Breast epithelium (tissue), 4 donors: ENCODE measurements around the gene PANX3. TPM values are rescaled to one million over a fixed set of nuclear protein-coding genes. Genes with fewer than 3 reads are reported as not detected.
A peak's percentile ranks its signal among the peaks of the same experiment; 100 is the strongest.

Experiments used
- DNase-seq, 2 donors: peaks; one replicate each; pipeline ENCODE4 v3.0.0-alpha.2; 2019; ENCODE audit warnings: low spot score in 2 of 2
- H3K27ac ChIP-seq, 2 donors: fragments of 200-600 bp; sonication (generic) in 1 of 2; one replicate each; pipeline ENCODE4 v1.5.1; 2016 to 2019; ENCODE audit warnings: mild to moderate bottlenecking in 1 of 2
- H3K27me3 ChIP-seq, 2 donors: fragments of 200-600 bp; sonication (generic) in 1 of 2; one replicate each; pipeline versions ENCODE4 v1.5.1 to v1.6.0; 2017 to 2019; ENCODE audit warnings: control low read depth in 1 of 2, mild to moderate bottlenecking in 1 of 2
- H3K36me3 ChIP-seq: fragments of 200-600 bp; one replicate; pipeline ENCODE4 v1.5.1; 2019
- H3K4me1 ChIP-seq, 2 donors: fragments of 200-600 bp; sonication (generic); one replicate each; pipeline ENCODE4 v1.5.1; 2016 to 2019; ENCODE audit warnings: control low read depth in 1 of 2
- H3K4me3 ChIP-seq, 3 donors: fragments of 200-600 bp; sonication (generic); 1 replicate in 2 of 3; 2 replicates in 1 of 3; pipeline ENCODE4 v1.5.1; 2016 to 2019; ENCODE audit warnings: mild to moderate bottlenecking in 3 of 3, moderate library complexity in 2 of 3
- H3K9me3 ChIP-seq, 2 donors: fragments of 200-600 bp; sonication (generic) in 1 of 2; one replicate each; pipeline ENCODE4 v1.5.1; 2016 to 2019; ENCODE audit warnings: control low read depth in 1 of 2
- POLR2A ChIP-seq: fragments of 450-650 bp; IDR thresholded peaks from one replicate; pipeline ENCODE4 v1.6.1; 2016; ENCODE audit warnings: antibody characterized with exemption, mild to moderate bottlenecking, moderate library complexity
- POLR2AphosphoS5 ChIP-seq, 3 donors: sonication (generic); formaldehyde crosslinking; IDR thresholded peaks; one replicate each; pipeline ENCODE4 v1.6.1; 2017; ENCODE audit warnings: antibody characterized with exemption in 3 of 3
- intact Hi-C: fragments of 100-400 bp; cut with DNase I; formaldehyde crosslinking; loops from one replicate; pipeline ENCODE4 v1.15.1; 2023; ENCODE audit warnings: low total_unique reads
- total RNA-seq, 3 donors: library from RNA; depleted of rRNA; stranded (reverse); fragments of >200 nt; gene quantifications; one replicate each; pipeline ENCODE4 v1.1.0, GENCODE V29; 2016
- TF ChIP-seq, protein P1 (sequence below), 3 donors: fragments of 450-650 bp; IDR thresholded peaks; one replicate each; pipeline ENCODE4 v1.5.1; 2016 to 2017; ENCODE audit warnings: antibody characterized with exemption in 3 of 3, mild to moderate bottlenecking in 3 of 3, moderate library complexity in 3 of 3

Gene PANX3
- total RNA-seq, 3 donors from 2014 or later: not detected

- no peaks in the 10 kb centered on the region for H3K27me3 ChIP-seq
- no peak for DNase-seq
- H3K9me3 ChIP-seq: no peaks in the 10 kb centered on the region
- no peak overlapping the region for H3K27ac ChIP-seq
- TF ChIP-seq POLR2A (no peak), POLR2AphosphoS5 (IDR thresholded peaks at IDR 0.05) (no peak)
- TF ChIP-seq, protein P1, sequence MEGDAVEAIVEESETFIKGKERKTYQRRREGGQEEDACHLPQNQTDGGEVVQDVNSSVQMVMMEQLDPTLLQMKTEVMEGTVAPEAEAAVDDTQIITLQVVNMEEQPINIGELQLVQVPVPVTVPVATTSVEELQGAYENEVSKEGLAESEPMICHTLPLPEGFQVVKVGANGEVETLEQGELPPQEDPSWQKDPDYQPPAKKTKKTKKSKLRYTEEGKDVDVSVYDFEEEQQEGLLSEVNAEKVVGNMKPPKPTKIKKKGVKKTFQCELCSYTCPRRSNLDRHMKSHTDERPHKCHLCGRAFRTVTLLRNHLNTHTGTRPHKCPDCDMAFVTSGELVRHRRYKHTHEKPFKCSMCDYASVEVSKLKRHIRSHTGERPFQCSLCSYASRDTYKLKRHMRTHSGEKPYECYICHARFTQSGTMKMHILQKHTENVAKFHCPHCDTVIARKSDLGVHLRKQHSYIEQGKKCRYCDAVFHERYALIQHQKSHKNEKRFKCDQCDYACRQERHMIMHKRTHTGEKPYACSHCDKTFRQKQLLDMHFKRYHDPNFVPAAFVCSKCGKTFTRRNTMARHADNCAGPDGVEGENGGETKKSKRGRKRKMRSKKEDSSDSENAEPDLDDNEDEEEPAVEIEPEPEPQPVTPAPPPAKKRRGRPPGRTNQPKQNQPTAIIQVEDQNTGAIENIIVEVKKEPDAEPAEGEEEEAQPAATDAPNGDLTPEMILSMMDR (IDR thresholded peaks at IDR 0.05): no peak
- no peak overlapping the region for H3K4me3 ChIP-seq
- intact Hi-C loops: no loop called here
- no peaks in the 10 kb centered on the region for H3K36me3 ChIP-seq
- no peaks in the 10 kb centered on the region for H3K4me1 ChIP-seq
These were observed 29.4 kb upstream of the PANX3 start for GRCh38 chr11:124581817-124582216.

GRCh38 chr11:124582565-124582964 is 28.7 kb upstream of the PANX3 start:
- Histone ChIP-seq H3K9me3 (no peaks in the 10 kb centered on the region), H3K27me3 (no peaks in the 10 kb centered on the region), H3K4me1 (no peaks in the 10 kb centered on the region), H3K27ac (no peak overlapping the region), H3K4me3 (no peak overlapping the region), H3K36me3 (no peaks in the 10 kb centered on the region)
- TF ChIP-seq POLR2AphosphoS5 (IDR thresholded peaks at IDR 0.05) (no peak), POLR2A (no peak)
- TF ChIP-seq, protein P1 (IDR thresholded peaks at IDR 0.05): no peak
- intact Hi-C loops: no loop called here
- no peak for DNase-seq

DNA sequence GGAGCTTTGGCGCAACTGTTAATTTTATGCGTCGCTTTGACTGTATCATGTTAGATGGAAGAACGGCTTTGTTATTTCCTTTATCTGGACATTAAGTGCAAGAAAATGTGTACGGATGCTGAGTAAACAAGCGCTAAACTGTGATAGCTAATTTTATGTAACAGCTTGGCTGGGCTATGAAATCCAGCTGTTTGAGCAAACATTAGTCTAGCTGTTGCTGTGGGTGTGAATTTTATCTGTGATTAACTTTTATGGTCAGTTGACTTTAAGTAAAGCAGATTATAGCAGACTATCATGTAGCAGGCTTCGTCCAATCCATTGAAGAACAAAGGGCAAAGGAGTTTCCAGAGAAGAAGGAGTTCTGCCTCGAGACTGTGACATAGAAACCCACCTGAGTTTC is 27.4 kb upstream of the PANX3 start:
- H3K27me3 ChIP-seq: no peaks in the 10 kb centered on the region
- intact Hi-C loops: no loop called here

GRCh38 chr11:124584681-124585372 is 26.4 kb upstream of the PANX3 start:
- no peak overlapping the region for H3K4me3 ChIP-seq
- TF ChIP-seq POLR2A (no peak), POLR2AphosphoS5 (IDR thresholded peaks at IDR 0.05) (no peak)
- TF ChIP-seq, protein P1 (IDR thresholded peaks at IDR 0.05): no peak
- no peaks in the 10 kb centered on the region for H3K4me1 ChIP-seq
- no peaks in the 10 kb centered on the region for H3K27me3 ChIP-seq
- no peak for DNase-seq
- H3K27ac ChIP-seq: no peak overlapping the region
- H3K9me3 ChIP-seq: no peaks in the 10 kb centered on the region
- H3K36me3 ChIP-seq: no peaks in the 10 kb centered on the region
- intact Hi-C loops: no loop called here

More for the DNA sequence above, 27.4 kb upstream of the PANX3 start:
- H3K4me3 ChIP-seq: no peak overlapping the region
- H3K9me3 ChIP-seq: no peaks in the 10 kb centered on the region
- no peak for DNase-seq
- no peak overlapping the region for H3K27ac ChIP-seq
- H3K4me1 ChIP-seq: no peaks in the 10 kb centered on the region
- no peak for TF ChIP-seq POLR2AphosphoS5 (IDR thresholded peaks at IDR 0.05)
- TF ChIP-seq, protein P1 (IDR thresholded peaks at IDR 0.05): no peak
- TF ChIP-seq POLR2A: no peak
- H3K36me3 ChIP-seq: no peaks in the 10 kb centered on the region

GRCh38 chr11:124586238-124586860 is 24.9 kb upstream of the PANX3 start:
- no peak for TF ChIP-seq POLR2AphosphoS5 (IDR thresholded peaks at IDR 0.05)
- TF ChIP-seq, protein P1 (IDR thresholded peaks at IDR 0.05): peak in 2 of 3 donors; percentile 33 to 57
- H3K27me3 ChIP-seq: no peaks in the 10 kb centered on the region
- H3K27ac ChIP-seq: no peak overlapping the region
- intact Hi-C loops: no loop called here
- no peaks in the 10 kb centered on the region for H3K9me3 ChIP-seq
- H3K4me3 ChIP-seq: no peak overlapping the region
- no peaks in the 10 kb centered on the region for H3K4me1 ChIP-seq
- DNase-seq: no peak
- H3K36me3 ChIP-seq: no peaks in the 10 kb centered on the region
